Measurements from ENCODE around the gene CFLAR.

The CFLAR gene

DNA sequence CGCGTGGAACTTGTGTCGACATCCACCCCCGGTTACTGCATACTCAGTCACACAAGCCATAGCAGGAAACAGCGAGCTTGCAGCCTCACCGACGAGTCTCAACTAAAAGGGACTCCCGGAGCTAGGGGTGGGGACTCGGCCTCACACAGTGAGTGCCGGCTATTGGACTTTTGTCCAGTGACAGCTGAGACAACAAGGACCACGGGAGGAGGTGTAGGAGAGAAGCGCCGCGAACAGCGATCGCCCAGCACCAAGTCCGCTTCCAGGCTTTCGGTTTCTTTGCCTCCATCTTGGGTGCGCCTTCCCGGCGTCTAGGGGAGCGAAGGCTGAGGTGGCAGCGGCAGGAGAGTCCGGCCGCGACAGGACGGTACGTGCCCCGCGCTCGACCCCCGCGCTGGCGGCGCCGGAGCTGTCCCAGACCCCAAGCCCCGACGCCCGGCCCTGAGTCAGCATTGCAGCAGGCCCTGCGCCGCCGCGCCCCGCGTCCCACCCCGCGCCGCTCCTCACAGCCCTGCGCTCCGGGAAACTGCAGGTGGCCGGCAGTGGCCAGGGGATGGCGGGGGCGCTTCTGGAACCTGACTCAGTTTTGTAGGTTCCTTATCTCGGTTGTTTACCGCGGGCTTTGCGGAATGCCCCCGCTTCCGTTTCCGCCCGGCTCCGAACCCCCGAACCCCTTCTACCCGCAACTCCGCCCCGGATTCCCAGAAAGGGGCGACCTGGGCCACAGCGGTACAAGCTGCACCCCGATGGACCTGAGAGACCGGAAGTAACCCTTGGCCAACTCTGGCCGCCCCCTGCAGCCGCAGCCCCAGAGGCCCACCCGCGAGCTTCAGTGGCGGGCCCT lies at the start of gene CFLAR:
CFLAR (plus strand) TSS at position 50 of the 844 bp plus-strand sequence. CDS start 13,702 bp downstream, outside the sequence.
- peak in 49 of 56 donors; percentile 11 to 83 (median 60) for DNase-seq

DNA sequence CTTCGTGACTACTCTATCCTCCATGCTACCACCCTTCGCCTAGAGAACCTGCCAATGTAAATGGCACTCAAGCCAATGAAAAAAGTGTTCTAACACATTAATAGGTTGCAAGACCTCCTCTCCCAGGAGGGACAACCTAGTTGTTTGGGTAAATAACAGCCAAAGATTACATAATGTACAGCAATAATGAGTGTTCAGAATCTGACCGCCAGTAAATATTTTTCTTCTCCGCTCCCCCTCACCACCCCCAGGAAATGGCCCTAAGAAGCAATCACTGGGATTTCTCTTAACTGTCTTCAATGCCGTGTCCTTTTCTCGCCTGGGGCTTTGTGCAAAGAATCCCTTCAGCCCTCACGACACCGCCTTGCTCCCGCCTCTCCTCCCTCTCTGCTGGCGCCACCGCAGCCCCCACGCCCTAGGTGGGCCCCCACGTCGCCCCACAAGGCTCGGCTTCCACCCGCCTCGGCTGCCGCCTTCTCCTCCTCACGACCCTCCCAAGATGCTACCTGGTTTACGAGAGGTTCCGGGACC lies 45.0 kb upstream of the CFLAR start:
- peak in 2 of 56 donors; percentile 26 to 35 for DNase-seq

DNA sequence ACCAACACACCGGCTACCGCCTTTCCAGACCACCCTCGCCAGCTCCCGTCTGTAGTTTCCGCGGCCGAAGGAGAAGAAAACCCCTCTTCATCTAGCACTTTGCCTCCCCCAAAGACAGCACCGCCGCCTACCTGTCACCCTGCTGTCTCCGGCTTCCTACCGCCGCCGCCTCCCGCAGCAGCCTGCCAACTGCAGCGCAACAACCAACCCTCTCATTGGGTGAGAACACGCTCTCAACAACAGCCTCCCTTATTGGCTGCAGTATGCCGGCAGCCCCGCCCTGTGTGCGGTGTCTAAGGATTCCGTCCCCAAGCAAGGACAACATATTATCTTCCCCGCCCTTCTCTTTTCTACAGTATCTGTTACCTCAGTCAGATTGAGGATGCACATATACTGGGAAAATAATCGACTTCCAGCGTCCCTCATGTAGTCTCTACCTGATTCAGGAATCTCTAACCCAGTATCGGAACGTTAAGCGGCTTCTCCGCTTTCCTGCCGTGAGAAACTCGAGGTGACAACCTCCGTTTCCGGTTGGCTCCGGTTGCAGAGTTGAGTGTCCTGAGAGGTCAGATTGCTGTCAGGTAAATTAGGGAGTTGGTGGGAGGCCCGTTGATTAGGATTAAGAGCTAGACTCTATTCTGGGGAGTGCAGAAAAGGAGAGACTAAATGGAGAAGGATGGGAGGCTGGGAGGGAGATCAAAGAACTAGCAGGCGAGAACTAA lies 44.3 kb upstream of the CFLAR start, which contains the start of the genes HYCC2 and NDUFB3:
HYCC2 (minus strand) TSS at position 193 of the 722 bp plus-strand sequence. CDS start 47,662 bp downstream, outside the sequence.
NDUFB3 (plus strand) TSS at position 523 of the 722 bp plus-strand sequence. CDS start 6,882 bp downstream, outside the sequence.
- DNase-seq = peak; percentile 44 to 96 (median 86)

DNA sequence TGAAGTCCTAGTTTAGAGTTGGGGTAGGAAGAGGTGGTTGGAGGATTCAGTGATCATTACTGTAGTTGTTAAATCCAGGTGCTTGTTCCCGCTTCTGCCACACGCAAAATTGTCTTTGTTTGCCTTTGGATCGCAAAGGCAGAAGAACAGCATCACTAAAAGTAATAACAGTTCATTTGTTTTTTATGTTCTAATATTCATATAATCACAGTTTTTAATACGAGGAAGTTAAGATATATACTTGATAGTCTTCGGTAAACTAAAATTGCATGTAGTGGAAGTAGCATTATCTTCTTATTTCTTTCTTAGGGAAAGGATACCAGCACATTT lies 43.8 kb upstream of the CFLAR start:
- no peak for DNase-seq

DNA sequence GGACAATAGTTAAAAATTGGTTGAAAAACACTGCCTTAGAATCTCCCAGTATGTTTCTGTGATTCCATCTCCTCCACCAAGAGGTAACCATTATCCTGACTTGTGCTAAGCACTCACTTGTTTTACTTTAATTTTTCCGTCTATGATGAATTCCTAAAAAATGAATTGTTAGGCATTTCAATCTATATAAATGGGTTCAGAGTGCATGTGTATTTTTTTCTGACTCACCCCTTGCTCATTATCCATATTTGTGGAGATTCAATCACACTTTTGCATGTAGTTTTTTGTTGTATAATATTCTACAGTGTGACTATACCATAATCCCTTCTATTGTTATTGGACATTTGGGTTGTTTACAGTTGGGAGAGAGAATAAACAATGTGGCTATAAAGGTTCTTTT lies 42.9 kb upstream of the CFLAR start:
- no peak for DNase-seq

DNA sequence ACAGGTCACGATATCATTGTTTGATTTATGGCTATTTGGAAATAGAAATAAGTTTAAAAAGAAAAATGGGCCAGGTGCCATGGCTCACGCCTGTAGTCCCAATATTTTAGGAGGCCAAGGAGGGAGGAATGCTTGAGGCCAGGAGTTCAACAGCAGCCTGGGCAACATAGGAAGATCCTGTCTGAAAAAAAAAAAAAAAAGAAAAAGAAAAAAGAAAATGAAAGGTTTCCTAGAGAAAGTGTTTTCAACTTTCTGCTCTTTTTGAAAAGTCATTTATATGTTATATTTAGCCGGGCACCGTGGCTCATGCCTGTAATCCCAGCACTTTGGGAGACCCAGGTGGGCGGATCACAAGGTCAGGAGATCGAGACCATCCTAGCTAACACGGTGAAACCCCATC lies 41.0 kb upstream of the CFLAR start:
- no peak for DNase-seq

DNA sequence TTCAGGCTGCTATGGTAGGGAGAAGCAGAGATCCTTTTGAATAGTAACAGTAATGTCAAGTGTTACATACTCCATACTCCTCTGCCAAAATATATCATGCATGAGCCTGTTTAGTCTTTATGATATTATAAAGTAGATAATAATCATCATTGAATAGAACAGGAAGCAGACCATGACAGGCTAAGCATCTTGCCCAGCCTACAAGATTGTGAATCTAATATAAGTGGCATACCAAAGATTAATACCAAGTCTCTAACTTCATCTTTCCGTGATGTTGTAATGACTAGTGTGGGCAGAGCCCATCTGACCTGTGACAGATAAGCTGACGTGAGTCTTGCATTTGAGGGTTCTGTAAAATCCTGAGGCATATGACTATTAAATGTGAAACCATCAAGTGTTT lies 31.1 kb upstream of the CFLAR start:
- DNase-seq = no peak

DNA sequence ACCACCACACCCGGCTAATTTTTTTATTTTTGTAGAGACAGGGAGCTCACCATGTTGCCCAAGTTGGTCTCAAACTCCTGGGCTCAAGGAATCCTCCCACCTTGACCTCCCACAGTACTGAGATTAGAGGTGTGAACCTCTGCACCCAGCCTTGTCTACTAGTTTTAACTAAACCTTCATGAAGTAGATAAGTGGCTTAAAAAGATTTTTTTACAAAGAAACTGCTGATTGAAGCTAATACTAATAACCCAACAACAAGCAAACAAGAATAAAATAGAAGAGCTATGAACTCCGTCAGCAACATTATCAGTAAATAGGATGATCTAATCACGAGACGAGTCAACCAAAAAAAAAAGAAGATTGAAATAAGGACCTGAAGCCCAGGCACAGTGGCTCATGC lies 25.4 kb upstream of the CFLAR start:
- DNase-seq = no peak

DNA sequence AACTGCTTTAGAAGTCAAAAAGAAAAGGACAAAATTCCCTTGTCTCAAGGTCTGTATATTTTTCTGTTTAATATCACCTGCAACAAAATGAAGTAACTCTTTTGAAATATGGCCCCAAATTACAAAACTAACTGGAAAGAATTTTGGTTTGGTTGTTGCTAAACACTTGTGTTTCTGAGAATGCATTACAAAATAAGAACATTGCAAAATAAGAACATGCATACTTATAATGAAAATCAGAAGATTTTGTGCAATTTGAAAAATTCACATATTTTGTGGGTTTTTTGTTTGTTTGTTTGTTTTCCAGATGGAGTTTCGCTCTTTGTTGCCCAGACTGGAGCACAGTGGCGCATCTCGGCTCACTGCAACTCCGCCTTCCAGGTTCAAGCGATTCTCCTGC lies 22.4 kb upstream of the CFLAR start:
- no peak for DNase-seq

DNA sequence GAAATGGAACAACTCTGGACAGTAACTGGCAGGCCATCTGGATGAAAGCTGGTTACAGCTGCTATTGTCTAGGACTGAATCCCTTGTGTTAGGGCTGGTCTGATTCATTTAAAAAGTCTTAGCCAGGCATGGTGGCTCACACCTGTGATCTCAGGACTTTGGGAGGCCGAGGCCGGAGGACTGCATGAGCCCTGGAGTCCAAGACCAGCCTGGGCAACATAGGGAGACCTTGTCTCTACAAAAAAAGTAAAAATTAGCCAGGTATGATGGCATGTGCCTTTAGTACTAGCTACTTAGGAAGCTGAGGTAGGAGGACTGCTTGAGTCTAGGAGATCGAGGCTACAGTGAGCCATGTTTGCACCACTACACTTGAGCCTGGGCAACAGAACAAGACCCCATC lies 15.5 kb upstream of the CFLAR start:
- no peak for DNase-seq

DNA sequence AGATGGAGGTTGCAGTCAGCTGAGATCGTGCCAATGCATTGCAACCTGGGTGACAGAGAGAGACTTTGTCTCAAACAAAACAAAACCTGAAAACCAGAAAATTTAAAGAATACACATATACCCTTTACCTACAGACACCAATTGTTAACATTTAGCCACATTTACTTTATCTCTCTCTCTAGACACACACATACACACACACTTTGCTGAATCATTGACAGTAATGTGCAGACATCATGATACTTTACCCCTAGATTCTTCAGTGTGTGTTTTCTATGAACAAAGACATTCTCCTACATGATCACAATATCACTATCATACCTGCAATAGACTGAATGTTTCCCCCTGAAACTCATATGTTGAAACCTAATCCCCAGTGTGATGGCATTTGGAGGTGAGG lies 10.2 kb upstream of the CFLAR start:
- no peak for DNase-seq

DNA sequence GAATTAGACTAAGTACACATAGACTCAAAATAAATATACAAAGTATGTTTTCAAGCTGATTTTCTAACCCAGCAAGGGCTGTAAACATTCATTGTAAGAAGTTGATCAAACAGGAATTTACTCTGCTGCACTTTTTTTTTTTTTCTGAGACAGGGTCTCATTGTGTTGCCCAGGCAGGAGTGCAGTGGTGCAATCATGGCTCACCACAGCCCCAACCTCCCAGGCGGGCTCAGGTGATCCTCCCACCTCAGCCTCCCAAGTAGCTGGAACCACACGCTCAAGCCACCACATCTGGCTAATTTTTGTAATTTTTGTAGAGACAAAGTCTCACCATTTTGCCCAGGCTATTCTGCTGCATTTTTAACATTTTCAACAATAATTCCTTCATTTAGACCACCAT lies 8.3 kb upstream of the CFLAR start:
- DNase-seq = no peak

DNA sequence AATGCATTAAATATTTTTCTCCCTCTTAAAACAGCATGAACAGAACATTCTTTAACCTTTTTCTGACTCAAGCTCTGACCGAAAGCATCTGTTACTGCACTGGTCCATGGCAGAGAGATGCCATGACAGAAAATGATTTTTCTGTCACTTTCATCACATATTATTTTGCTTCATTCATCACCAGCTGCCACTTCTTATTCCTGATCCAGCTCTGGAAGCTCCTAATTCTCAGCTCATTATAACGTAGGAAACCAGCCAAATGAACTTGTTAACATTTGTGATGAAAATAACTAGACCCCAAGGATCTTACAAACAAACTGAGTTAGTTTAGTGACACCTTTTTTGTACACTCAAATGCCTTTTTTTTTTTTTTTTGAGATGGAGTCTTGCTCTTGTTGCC lies 7.6 kb upstream of the CFLAR start:
- no peak for DNase-seq

DNA sequence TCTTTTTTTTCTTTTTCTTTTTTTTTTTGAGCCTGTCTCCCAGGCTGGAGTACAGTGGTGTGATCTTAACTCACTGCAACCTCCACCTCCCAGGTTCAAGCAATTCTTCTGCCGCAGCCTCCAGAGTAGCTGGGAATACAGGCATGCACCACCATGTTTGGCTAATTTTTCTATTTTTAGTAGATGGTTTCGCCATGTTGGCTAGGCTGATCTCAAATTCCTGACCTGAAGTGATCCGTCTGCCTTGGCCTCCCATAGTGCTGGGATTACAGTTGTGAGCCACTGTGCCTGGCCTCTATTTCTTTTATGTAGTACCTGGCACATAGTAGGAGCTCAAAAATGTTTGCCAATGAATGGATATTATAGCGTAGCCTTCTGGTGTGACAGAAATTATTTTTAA lies 6.8 kb upstream of the CFLAR start:
- DNase-seq = no peak

DNA sequence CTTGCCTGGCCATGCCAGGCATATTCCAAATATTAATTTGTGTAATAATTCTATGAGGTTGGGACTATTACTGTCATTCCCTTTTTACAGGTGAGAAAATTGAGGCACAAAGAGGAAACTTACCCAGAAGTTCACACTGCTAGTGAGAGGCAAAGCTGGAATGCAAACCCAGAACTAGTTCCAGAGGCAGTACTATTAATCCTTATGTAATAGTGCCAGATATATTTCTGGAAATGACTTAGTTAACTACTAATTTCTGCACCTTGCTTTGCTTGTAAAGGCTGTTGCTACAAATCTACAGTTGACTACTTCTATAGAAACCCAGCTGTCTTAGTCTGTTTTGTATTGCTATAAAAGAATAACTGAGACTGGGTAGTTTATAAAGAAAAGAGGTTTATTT lies 5.3 kb upstream of the CFLAR start:
- DNase-seq = no peak

DNA sequence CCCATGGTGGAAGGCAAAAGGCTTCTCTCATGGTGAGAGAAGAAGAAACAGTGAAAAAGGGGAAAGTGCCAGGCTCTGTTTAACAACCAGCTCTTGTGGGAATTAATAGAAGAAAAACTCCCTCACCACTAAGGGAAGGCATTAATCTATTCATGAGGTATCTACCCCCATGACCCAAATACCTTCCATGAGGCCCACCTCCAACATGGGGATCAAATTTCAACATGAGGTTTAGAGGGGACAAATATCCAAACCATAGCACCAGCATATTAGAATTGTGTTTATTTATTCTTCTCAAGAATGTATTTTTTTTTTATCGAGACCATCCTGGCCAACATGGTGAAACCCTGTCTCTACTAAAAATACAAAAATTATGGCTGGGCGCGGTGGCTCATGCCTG lies 4.9 kb upstream of the CFLAR start:
- no peak for DNase-seq

DNA sequence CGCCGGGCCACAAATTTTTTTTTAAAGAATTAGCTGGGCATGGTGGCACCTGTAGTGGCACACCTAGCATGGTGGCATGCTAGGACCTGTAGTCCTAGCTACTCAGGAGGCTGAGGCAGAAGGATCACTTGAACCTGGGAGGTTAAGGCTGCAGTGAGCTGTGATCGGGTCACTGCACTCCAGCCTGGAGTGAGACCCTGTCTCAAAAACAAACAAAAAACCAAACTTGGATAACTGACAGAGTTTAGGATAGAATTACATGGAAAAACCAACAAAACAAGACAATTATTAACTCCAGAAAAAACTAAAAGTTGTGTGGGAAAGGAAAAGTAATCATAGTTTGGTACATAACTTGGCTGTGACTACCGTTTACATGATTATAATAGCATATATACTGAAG lies 1.6 kb upstream of the CFLAR start:
- DNase-seq = no peak

DNA sequence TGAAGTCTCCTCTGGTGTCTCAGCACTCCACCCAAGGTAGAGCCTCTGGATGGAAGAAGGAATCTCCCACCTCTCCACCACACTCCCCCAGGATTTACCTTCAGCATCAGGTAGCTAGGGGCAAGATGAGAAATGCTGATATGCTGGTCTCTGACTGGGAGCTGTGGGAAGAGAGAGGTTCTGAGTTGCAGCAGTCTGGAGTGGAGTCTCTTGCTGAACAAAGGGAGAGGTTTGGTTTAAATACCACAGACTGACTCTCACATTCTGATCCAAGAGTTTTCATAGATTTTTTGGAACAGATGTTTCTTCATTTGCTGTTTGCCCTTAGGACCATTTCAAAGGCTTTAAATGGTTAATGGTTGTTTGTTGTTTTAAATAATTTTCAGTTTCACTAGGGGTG lies 1.1 kb upstream of the CFLAR start:
- no peak for DNase-seq

DNA sequence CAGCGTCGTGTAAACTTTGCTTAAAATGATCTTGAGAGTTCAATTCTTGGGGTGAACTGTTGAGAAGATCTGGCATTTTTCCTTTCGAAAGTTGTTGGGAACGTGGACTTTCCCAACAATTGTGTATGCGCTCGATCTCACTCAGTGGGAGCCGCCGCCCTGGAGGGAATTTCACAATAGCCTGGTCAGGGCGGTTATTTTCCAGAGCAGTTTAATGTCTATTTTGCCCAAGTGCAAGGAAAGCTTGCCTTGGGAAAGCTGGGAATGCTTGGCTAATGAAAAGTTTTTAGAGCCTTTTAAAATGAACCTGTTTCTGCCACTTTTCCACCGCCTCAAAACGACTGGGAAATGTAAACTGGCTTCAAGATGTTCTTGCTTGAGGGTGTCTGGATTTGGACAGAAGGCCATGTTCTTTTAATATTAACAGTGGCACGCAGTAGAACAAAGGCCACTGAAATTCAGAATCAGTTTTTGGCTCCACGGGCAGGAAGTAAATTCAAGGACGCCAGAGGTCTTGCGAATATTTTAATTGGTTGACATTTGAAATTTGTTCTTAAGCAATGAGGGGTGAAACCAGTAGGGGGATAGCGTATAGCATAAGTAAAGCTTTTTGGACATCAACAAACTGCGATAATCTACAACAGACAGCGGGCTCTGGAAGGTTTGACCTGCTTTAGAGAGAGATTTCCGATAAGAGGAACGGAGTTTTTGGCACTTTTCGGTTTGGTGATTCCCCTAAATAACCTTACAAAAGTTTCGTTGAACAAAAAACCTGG lies 1.2 kb downstream of the CFLAR start:
- peak in 17 of 56 donors; percentile 26 to 72 (median 58) for DNase-seq

DNA sequence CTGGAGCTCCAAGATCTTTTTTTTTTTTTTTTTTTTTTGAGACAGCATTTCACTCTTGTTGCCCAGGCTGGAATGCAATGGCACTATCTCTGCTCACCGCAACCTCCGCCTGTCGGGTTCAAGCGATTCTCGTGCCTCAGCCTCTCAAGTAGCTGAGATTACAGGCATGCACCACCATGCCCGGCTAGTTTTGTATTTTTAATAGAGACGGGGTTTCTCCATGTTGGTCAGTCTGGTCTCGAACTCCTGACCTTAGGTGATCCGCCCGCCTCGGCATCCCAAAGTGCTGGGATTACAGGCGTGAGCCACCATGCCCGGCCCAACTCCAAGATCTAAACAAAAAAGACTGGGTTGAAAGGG lies 1.8 kb downstream of the CFLAR start:
- DNase-seq = peak in 1 of 56 donors; percentile 7

DNA sequence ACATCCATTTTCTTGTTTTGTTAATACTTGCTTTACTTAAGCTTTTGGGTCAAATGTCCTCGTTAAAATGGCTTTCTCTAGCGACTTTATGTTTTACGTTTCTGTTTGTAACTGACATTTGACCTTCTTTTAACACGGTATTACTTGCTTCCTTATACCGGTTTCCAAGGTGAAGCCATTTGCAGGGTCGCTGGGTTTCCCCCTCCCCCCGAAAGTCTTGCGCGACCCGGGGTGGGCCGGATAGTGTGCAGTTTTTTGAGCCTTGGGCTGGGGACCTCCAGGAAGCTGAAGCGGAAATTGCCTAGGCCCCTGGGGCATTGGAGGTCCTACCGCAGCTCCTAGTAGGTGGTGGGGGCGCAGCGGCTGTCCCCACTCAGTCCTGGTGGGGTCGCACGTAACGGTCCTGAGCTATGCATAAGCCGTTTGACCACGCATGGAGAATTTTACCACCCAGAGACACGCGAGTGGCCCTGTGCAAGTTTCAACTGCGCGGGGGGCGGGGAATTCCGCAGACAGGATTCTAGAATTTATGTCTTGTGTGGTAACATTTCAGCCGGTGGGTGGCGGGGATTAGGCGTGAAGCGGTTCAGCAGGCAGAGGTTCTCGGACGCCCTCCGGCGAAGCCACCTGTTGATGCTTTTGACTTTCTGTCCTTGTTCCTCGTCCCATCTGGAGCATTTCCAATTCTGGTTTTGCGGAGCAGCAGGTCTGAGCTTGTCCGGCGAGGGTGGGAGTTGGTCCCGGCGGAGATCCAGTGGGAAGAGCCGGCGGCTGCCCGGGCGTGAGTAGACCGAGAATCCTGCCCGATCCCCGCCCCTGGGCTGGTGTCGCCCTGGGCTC lies 2.4 kb downstream of the CFLAR start:
- DNase-seq = peak in 55 of 56 donors; percentile 21 to 86 (median 64)

Data from amygdala (tissue), 56 donors.